Activated gamma-delta T cell treated with anti-CD3 and anti-CD28 coated beads, Interleukin-2, amount 50 U/mL, for 16 hours (primary cell): ENCODE data around the gene ISCA2.
"Not testable (repeated sequence)": the region's sequence is repeated elsewhere in the genome, so short reads cannot be mapped to it uniquely, and the experiment has no call there.

Experiments used
- DNase-seq: peaks from one replicate; pipeline ENCODE4 v3.0.0-alpha.2; 2020; ENCODE audit warnings: low read depth

Gene ISCA2

DNA sequence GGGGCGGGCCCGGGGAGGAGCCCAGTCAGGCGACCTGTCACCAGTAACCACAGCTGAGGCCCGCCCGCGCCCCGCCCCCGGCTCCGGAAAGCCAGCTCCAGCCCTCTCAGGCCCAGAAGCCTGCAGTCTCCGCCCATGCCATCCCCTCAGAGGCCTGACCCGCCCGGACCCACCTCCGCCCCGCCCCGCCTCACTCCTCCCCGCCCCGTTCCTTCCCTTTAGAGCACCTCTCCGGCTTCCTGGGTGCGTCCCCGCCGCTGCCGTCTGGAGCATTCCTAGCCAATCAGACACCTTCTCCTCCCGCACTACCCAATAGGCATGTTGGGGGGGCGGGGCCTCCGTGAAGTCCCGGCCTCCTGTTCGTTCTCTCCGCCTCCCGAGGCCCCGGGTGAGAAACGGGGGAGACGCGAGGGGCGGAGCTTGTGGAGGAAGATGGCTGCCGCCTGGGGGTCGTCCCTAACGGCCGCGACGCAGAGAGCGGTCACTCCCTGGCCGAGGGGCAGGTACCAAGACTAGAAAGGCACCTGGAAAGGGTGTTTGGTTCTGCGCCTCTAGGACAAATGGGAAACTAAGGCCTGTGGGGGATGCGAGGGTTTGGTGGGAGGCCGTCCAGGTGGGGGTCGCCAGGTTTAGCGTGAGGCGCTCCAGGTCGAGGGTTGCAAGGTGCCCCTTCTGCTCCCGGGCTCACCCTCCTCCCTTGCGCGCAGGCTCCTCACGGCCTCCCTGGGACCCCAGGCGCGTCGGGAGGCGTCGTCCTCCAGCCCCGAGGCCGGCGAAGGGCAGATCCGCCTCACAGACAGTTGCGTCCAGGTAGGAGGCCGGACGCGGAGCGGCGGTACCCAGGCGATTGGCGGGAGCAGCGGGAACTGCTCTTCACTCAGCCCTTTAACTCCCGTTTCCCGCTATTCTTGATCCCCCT, at the start of gene ISCA2:
ISCA2 (plus strand) TSS at position 423 of the 919 bp plus-strand sequence; CDS start at position 433, 10 bp downstream.
- peak; percentile 100 for DNase-seq

GRCh38 chr14:74444866-74445265, 48.7 kb upstream of the ISCA2 start:
- no peak for DNase-seq

GRCh38 chr14:74454397-74454796, 39.2 kb upstream of the ISCA2 start:
- not testable (repeated sequence) for DNase-seq

GRCh38 chr14:74456684-74457564, 36.6 kb upstream of the ISCA2 start:
- no peak for DNase-seq

DNA sequence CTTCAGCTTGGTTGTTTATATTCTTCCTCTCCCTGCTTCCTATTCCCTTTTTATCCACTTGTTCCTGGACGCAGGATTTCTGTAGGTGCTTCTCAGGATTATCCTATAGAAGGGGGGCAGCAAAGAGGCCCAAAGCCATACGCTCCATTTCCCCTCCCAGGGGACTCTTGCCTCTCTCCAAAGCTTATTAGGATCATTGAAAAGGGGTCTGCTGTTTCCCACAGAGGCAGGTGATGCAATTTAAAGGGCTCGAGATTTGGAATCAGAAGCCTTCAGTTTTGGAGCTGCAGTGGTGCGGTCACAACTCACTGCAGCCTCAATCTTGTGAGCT, 36.0 kb upstream of the ISCA2 start:
- DNase-seq = no peak

GRCh38 chr14:74459289-74459946, 34.1 kb upstream of the ISCA2 start:
- no peak for DNase-seq

DNA sequence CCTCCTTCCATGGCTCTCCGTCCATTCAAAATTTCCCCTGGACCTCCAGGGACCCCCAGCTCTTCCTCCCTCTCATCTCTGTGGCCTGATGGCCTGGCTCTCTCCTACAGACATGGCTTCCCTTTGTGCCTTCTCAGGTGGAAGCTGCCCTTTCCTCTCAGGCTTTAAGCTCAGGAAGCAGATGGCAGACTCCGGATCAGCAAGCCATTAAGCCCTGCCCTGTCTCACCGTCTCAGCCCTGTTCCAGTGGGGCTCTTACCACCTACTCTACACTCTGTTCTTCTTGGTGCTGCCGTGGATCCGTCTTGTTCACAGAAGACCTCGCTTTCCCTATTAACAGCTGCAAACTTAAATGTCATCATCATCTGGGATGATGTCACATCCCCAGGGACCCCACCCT, 33.6 kb upstream of the ISCA2 start:
- no peak for DNase-seq

DNA sequence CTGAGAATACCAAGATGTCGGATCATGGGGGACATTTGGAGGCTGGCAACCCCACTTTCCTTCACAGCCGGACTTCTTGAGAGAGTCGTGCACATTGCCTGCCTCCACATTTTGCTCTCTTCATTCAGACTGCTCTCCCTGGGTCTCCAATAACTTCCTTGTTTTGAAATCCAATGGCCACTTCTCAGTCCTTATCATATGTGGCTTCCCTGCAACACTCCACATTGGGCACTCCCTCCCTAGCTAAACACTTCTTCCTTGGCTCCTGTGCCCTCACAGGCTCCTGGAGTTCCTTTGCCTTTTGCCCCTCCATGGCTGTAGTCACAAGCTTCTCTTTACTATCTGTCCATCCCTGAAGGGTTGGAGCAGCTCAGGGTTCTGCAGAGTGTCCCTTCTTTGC, 30.6 kb upstream of the ISCA2 start:
- no peak for DNase-seq

DNA sequence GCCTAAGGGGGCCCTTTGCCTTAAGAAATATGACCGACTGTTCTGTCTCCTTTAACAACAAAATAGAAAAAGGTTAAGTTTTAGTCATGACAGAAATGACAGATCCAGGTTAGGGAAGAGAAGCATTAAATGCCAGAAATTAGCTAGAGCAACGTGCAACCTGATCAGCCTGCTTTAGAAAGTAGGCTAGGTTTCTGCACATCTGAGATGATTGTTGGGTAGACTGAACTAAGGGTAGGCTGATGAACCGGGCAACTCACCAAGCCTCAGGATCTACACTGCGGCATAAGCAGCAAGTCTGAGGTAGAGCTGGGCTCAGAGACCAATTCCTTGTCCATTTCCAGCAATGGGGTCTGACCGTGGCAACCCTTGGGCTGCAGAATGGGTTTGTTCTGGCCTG, 29.9 kb upstream of the ISCA2 start:
- DNase-seq = no peak

GRCh38 chr14:74464785-74465184, 28.8 kb upstream of the ISCA2 start:
- no peak for DNase-seq

DNA sequence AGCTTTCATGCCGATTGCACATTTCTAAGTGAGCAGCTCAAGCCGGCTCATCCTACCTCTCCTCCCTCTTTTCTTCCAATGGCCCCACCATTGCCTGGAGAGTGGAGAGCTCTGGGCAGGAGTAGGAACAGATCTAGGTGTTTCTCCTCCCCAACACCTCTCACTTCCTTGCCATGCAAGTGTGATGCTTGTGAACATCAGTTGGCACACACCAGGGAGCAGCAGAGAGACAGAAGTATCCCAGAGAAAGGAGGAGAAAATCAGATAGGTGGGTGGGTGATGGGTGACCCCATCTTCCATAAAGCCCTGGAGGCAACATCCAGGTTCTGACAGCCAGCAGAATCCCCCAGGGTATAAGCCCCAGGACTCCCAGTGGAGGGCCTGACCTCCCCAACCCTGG, 28.2 kb upstream of the ISCA2 start:
- DNase-seq = no peak

DNA sequence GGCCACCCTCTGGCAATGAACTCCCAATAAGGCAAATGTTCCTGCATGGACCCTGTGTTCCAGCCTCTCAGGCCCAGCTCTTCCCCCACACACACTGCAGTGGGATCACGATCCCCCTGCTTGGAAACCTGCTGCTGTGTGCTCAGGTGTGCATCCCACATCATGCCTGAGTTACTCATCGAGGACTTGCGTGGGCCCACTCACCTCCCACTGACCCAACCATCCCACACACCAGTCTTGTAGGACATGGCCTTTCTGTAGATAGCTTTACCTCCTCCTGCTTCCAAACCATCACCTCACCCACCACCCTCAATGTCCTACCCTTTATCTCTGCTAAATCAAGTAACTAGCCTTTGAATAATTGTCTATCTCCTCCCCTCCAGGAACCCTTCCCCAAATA, 25.1 kb upstream of the ISCA2 start:
- no peak for DNase-seq

- DNase-seq = no peak
Observed at GRCh38 chr14:74469548-74470518, 23.7 kb upstream of the ISCA2 start.

DNA sequence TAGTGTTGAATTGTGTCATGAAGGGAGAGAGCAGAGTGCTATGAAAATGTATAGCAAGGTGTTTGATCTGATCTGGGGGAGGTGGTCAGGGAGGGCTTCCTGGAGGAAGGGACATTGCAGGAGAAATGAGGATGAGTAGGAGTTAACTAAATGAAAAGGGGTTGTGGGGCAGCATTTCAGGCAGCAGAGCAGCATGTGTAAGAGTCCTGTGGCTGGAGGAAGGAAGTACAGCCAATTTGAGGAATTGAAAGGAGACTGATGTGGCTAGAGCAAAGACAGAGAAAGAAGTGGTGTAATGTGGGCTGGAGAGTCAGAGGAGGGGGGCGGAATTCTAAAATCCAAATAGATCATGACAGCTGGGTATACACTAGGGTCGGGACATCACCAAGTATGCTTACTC, 21.0 kb upstream of the ISCA2 start:
- DNase-seq = no peak

DNA sequence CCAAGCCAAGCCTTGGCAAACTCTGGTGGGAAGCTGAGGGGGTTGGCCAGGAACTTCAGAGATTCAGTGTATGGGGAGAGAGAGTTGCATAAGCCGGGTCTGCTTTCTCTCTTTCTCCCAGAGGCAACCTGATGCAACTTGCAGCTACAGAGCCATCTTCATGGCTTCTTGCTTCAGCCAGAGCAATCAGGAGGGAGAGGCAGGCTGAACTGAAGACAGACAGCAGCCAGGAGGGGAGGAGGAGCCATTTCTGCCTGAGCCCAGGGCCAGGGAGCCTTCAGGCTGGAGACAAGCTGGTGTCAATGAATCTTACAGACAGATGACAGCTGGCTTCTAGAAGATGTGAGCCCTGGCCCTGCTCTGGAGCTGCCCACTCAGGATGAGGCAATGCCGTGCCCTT, 19.2 kb upstream of the ISCA2 start:
- DNase-seq = no peak

DNA sequence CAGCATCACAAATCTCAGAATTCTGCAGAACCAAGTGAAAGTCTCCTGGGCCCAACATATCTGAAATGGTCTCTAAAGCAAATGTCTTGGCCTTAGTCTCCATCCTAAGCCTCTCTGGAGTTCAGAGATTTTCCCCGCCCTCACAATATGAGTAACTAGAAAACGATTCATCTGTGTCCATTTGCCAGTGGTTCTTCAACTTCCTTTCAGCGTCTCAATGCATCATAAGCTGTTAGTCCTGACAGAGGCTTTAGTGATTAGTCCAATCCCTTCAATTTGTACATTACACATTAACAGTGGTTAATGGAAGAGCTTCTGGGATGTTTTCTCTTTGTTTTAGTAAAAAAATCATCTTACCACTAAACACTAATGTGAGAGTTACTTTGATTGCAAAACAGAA, 17.9 kb upstream of the ISCA2 start:
- no peak for DNase-seq

DNA sequence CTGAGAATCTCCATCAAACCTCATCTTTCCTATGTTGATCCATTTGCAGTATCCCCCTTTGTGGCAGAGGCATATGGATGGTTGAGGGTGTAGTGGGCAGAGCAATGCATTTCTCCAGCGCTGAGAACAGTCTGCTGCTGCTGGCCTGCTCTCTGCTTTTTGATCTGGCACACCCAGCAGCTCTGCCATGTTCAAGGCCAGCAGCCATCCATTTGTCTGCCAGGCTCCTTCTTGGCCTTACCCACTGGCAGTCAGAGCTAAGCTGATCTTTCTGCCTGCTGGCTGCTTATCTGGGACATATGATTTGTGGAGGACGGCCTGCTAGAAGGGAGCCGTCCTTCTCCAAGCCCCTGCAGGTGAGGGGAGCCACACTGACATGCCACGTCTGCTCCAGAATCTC, 17.5 kb upstream of the ISCA2 start:
- DNase-seq = no peak

DNA sequence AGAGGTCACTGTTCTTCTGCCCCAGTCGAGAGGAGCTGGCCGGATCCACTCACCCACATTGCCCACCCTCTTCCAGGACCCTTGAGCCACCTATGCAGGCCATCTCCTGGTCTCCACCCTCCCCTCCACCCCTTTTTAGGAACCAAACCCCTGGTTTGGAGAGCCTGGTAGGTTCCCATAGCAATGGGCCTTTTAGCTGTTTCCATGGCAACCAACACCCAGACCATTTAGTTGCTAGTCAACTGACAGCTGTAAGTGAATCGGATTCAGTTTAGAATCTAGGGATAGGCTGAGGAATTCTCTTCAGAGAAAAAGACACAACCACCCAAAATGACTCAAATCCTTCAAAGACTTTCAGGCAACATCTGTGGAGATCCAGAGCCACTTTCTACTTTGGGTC, 17.0 kb upstream of the ISCA2 start:
- DNase-seq = no peak

DNA sequence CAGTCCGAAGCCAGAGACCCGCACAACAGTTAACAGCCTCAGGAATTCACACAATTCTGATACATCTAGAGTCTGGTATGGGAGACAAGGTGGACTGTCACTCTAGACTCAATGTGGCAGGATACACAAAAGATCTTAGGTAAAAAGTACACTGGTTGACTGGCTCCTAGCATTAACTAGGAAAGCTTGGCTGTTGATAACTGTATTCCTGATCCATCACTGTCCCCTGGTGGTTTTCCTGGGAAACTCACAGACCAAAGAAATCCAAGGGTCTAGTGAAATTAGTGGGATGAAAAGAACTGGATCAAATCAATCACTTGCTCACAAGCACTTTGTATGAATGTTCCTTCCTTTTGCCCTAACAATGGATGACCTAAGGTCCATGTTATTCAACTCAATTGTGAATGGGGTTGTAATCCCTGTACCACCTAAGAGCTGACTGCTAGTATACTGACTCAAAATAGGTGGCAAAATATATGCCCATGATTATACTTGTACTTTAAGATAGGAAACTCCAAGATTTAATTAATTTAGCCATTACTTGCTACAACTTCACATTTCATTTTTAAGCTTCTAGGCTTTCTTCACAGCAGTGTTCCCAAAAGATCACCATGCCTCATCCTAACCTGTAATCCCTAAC, 14.4 kb upstream of the ISCA2 start:
- no peak for DNase-seq

DNA sequence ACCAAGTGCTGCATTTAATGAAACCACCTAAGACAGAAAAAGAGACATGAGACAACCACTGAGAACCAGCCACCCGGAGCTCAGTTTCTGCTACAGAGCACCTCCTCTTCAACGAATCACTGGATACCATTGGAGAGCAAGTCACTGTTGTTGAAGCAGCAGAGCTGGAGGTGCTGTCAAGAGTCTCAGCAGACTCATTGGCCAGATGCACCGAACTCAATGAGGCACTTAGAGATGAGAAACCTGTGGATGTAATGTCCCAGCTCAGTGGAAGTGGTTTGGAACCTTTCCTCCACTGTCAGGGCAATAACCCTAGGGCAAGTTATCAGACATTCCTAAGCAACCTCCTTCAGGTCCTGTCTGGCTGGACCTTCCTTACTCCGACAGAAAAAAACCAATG, 13.5 kb upstream of the ISCA2 start:
- no peak for DNase-seq

- DNase-seq = no peak
Observed at GRCh38 chr14:74482571-74482970, 11.0 kb upstream of the ISCA2 start.
